Measurements from ENCODE around the gene ABCA2. TPM values are rescaled to one million over a fixed set of nuclear protein-coding genes. Genes with fewer than 3 reads are reported as not detected.

Gene ABCA2
- total RNA-seq, 1 experiment from 2014 or later = 10.4 TPM

- Histone ChIP-seq H3K36me3 (replicated peaks; ENCODE audit: control insufficient read depth, insufficient read depth, low read length) (no peaks in the 10 kb centered on the region), H3K4me3 (ENCODE audit: insufficient read depth, low read depth, low read length) (no peak overlapping the region), H3K27me3 (ENCODE audit: control insufficient read depth, insufficient read depth, low read length) (no peaks in the 10 kb centered on the region; the same call in 1 of the 2 replicates)
- DNase-seq = no peak
These were observed 6.5 kb downstream of the ABCA2 start for GRCh38 chr9:137021568-137021978.

GRCh38 chr9:137020771-137021567, 7.1 kb downstream of the ABCA2 start:
- DNase-seq = no peak
- Histone ChIP-seq H3K27me3 (ENCODE audit: control insufficient read depth, insufficient read depth, low read length) (no peaks in the 10 kb centered on the region), H3K36me3 (replicated peaks; ENCODE audit: control insufficient read depth, insufficient read depth, low read length) (no peaks in the 10 kb centered on the region), H3K4me3 (ENCODE audit: insufficient read depth, low read depth, low read length) (no peak overlapping the region)

GRCh38 chr9:137019891-137020683, 8.0 kb downstream of the ABCA2 start:
- H3K36me3 ChIP-seq (replicated peaks; ENCODE audit: control insufficient read depth, insufficient read depth, low read length) = no peaks in the 10 kb centered on the region
- no peaks in the 10 kb centered on the region for H3K27me3 ChIP-seq (ENCODE audit: control insufficient read depth, insufficient read depth, low read length)
- no peak overlapping the region for H3K4me3 ChIP-seq (ENCODE audit: insufficient read depth, low read depth, low read length)
- peak; percentile 78 for DNase-seq

GRCh38 chr9:137018761-137019559, 9.1 kb downstream of the ABCA2 start:
- no peak overlapping the region for H3K4me3 ChIP-seq (ENCODE audit: insufficient read depth, low read depth, low read length)
- no peak for DNase-seq
- H3K36me3 ChIP-seq (replicated peaks; ENCODE audit: control insufficient read depth, insufficient read depth, low read length) = no peaks in the 10 kb centered on the region
- H3K27me3 ChIP-seq (ENCODE audit: control insufficient read depth, insufficient read depth, low read length) = no peaks in the 10 kb centered on the region

- Histone ChIP-seq H3K4me3 (ENCODE audit: insufficient read depth, low read depth, low read length) (no peak overlapping the region), H3K36me3 (replicated peaks; ENCODE audit: control insufficient read depth, insufficient read depth, low read length) (no peaks in the 10 kb centered on the region), H3K27me3 (ENCODE audit: control insufficient read depth, insufficient read depth, low read length) (no peaks in the 10 kb centered on the region; the same call in 1 of the 2 replicates)
- DNase-seq = peak; percentile 86
These were observed 10.1 kb downstream of the ABCA2 start for GRCh38 chr9:137017791-137018497.

GRCh38 chr9:137017071-137017470, 11.0 kb downstream of the ABCA2 start:
- Histone ChIP-seq H3K36me3 (replicated peaks; ENCODE audit: control insufficient read depth, insufficient read depth, low read length) (no peaks in the 10 kb centered on the region), H3K27me3 (ENCODE audit: control insufficient read depth, insufficient read depth, low read length) (no peaks in the 10 kb centered on the region; the same call in 1 of the 2 replicates), H3K4me3 (ENCODE audit: insufficient read depth, low read depth, low read length) (no peak overlapping the region)
- DNase-seq = no peak

GRCh38 chr9:137016436-137016835, 11.6 kb downstream of the ABCA2 start:
- DNase-seq = no peak

GRCh38 chr9:137015976-137016375, 12.1 kb downstream of the ABCA2 start:
- DNase-seq = no peak
- Histone ChIP-seq H3K36me3 (replicated peaks; ENCODE audit: control insufficient read depth, insufficient read depth, low read length) (no peaks in the 10 kb centered on the region), H3K27me3 (ENCODE audit: control insufficient read depth, insufficient read depth, low read length) (no peaks in the 10 kb centered on the region; the same call in 1 of the 2 replicates), H3K4me3 (ENCODE audit: insufficient read depth, low read depth, low read length) (no peak overlapping the region)

More at GRCh38 chr9:137016436-137016835, 11.6 kb downstream of the ABCA2 start:
- Histone ChIP-seq H3K27me3 (ENCODE audit: control insufficient read depth, insufficient read depth, low read length) (no peaks in the 10 kb centered on the region; the same call in 1 of the 2 replicates), H3K4me3 (ENCODE audit: insufficient read depth, low read depth, low read length) (no peak overlapping the region), H3K36me3 (replicated peaks; ENCODE audit: control insufficient read depth, insufficient read depth, low read length) (no peaks in the 10 kb centered on the region)

GRCh38 chr9:137015540-137015930, 12.5 kb downstream of the ABCA2 start:
- Histone ChIP-seq H3K36me3 (replicated peaks; ENCODE audit: control insufficient read depth, insufficient read depth, low read length) (no peaks in the 10 kb centered on the region), H3K4me3 (ENCODE audit: insufficient read depth, low read depth, low read length) (no peak overlapping the region), H3K27me3 (ENCODE audit: control insufficient read depth, insufficient read depth, low read length) (no peaks in the 10 kb centered on the region; the same call in 1 of the 2 replicates)
- DNase-seq = no peak

GRCh38 chr9:137014776-137015539, 13.1 kb downstream of the ABCA2 start:
- no peak overlapping the region for H3K4me3 ChIP-seq (ENCODE audit: insufficient read depth, low read depth, low read length)
- no peak for DNase-seq
- H3K27me3 ChIP-seq (ENCODE audit: control insufficient read depth, insufficient read depth, low read length) = no peaks in the 10 kb centered on the region; the same call in 1 of the 2 replicates
- no peaks in the 10 kb centered on the region for H3K36me3 ChIP-seq (replicated peaks; ENCODE audit: control insufficient read depth, insufficient read depth, low read length)

- H3K4me3 ChIP-seq (ENCODE audit: insufficient read depth, low read depth, low read length) = no peak overlapping the region
- DNase-seq = no peak
- H3K36me3 ChIP-seq (replicated peaks; ENCODE audit: control insufficient read depth, insufficient read depth, low read length) = no peaks in the 10 kb centered on the region
- H3K27me3 ChIP-seq (ENCODE audit: control insufficient read depth, insufficient read depth, low read length) = no peaks in the 10 kb centered on the region; the same call in 1 of the 2 replicates
These were observed 13.9 kb downstream of the ABCA2 start for GRCh38 chr9:137014166-137014565.

- Histone ChIP-seq H3K4me3 (ENCODE audit: insufficient read depth, low read depth, low read length) (no peak overlapping the region), H3K27me3 (ENCODE audit: control insufficient read depth, insufficient read depth, low read length) (no peaks in the 10 kb centered on the region; the same call in 1 of the 2 replicates), H3K36me3 (replicated peaks; ENCODE audit: control insufficient read depth, insufficient read depth, low read length) (no peaks in the 10 kb centered on the region)
- DNase-seq = no peak
These were observed 14.5 kb downstream of the ABCA2 start for GRCh38 chr9:137013571-137013940.

Measured in H7 (cell line).